Measurements from ENCODE around the gene ATG7. TPM values are rescaled to one million over a fixed set of nuclear protein-coding genes. Genes with fewer than 3 reads are reported as not detected.

Gene ATG7
- total RNA-seq, 1 experiment from 2014 or later: 29.3 TPM

DNA sequence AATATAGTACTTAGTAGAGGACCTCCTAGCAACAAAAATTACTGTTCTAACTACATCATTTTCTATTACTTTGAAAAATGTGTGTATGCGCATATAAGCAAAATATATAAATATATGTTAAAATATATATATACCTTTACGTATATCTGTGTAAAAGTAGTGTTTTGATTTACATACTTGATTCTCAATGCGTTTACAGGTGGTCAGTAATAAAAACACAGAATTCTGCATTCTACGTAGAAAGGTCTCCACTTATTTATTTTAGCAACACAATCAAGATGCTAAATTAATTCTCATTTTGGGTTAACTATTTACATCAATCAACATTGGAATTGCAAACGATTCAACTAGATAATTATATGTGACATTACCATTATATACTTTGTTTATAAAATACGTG, 158.0 kb downstream of the ATG7 start:
- Histone ChIP-seq H3K36me3 (ENCODE audit: control insufficient read depth in 1 of 2, insufficient read depth in 2 of 2, low read length in 2 of 2) (no peaks in the 10 kb centered on the region), H3K4me2 (ENCODE audit: low read length) (no peak overlapping the region), H3K4me1 (ENCODE audit: control insufficient read depth in 1 of 2, insufficient read depth in 2 of 2, low read length in 2 of 2) (no peaks in the 10 kb centered on the region), H4K20me1 (ENCODE audit: insufficient read depth) (no peaks in the 10 kb centered on the region; the same call in 1 of the 2 replicates), H2AFZ (ENCODE audit: low read depth, low read length, poor library complexity, severe bottlenecking) (no peak overlapping the region), H3K4me3 (replicated peaks in 1 of 2; ENCODE audit: low read depth in 1 of 2, low read length in 2 of 2) (no peak overlapping the region), H3K9me2 (ENCODE audit: insufficient read depth) (no peaks in the 10 kb centered on the region), H3K27ac (ENCODE audit: low read depth, low read length) (no peak overlapping the region), H3K79me2 (ENCODE audit: insufficient read depth, low read length) (no peaks in the 10 kb centered on the region), H3K9me3 (ENCODE audit: control insufficient read depth in 1 of 2, insufficient read depth in 1 of 2, low read depth in 1 of 2, low read length in 2 of 2) (no peaks in the 10 kb centered on the region), H3K27me3 (ENCODE audit: insufficient read depth, low read length) (no peaks in the 10 kb centered on the region), H3K9ac (ENCODE audit: low read length) (no peak overlapping the region)
- ATAC-seq (no peak), DNase-seq (ENCODE audit: low read depth, low spot score) (no peak)
- intact Hi-C loops (cut with micrococcal nuclease): no loop called here
- CTCF ChIA-PET: no interaction called here
- TF ChIP-seq JUND (IDR thresholded peaks at IDR 0.05): no peak
- TF ChIP-seq EGR1 (IDR thresholded peaks at IDR 0.05; ENCODE audit: low read depth): no peak
- TF ChIP-seq SIN3A (IDR thresholded peaks at IDR 0.05; ENCODE audit: low read depth): no peak
- TF ChIP-seq SP1 (IDR thresholded peaks at IDR 0.05; ENCODE audit: low read depth): no peak
- no peak for TF ChIP-seq ZFX (IDR thresholded peaks at IDR 0.05)
- no TSS peak for BruUV-seq (replicated peaks)
- POLR2A ChIA-PET: no interaction called here
- RAD21 ChIA-PET (ENCODE audit: low non-redundant PET in 1 of 2, low total read pairs in 2 of 2, uncharacterized antibody in 2 of 2, unreplicated experiment in 2 of 2): no interaction called here

DNA sequence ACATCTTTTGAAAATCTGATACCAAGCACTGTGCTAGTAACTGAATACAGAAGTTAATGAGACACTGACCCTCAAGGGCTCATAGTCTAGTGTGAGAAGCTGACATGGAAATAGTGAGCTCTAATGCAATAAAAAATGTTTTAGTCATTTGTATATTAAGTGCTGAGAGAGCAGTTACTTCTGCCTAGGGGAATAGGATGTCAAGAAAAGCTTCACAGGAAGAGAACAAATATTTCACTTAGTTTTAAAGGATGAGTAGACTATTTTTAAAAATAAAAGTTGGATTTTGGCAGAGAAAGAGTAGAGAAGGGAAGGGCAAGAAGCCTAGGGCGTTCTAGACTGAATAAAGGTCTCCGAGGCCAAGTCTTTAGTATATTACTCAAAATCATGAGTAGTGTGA, 158.4 kb downstream of the ATG7 start:
- ChIA-PET POLR2A (no interaction called here), CTCF (no interaction called here), RAD21 (ENCODE audit: low non-redundant PET in 1 of 2, low total read pairs in 2 of 2, uncharacterized antibody in 2 of 2, unreplicated experiment in 2 of 2) (no interaction called here)
- no peak for ATAC-seq
- Histone ChIP-seq H3K9me2 (ENCODE audit: insufficient read depth) (no peaks in the 10 kb centered on the region), H3K27me3 (ENCODE audit: insufficient read depth, low read length) (no peaks in the 10 kb centered on the region), H3K9me3 (ENCODE audit: control insufficient read depth in 1 of 2, insufficient read depth in 1 of 2, low read depth in 1 of 2, low read length in 2 of 2) (no peaks in the 10 kb centered on the region), H2AFZ (ENCODE audit: low read depth, low read length, poor library complexity, severe bottlenecking) (no peak overlapping the region), H3K36me3 (ENCODE audit: control insufficient read depth in 1 of 2, insufficient read depth in 2 of 2, low read length in 2 of 2) (no peaks in the 10 kb centered on the region), H3K9ac (ENCODE audit: low read length) (no peak overlapping the region), H3K4me2 (ENCODE audit: low read length) (no peak overlapping the region), H3K4me3 (replicated peaks in 1 of 2; ENCODE audit: low read depth in 1 of 2, low read length in 2 of 2) (no peak overlapping the region), H4K20me1 (ENCODE audit: insufficient read depth) (no peaks in the 10 kb centered on the region; the same call in 1 of the 2 replicates), H3K79me2 (ENCODE audit: insufficient read depth, low read length) (no peaks in the 10 kb centered on the region), H3K4me1 (ENCODE audit: control insufficient read depth in 1 of 2, insufficient read depth in 2 of 2, low read length in 2 of 2) (no peaks in the 10 kb centered on the region), H3K27ac (ENCODE audit: low read depth, low read length) (no peak overlapping the region)
- no TSS peak for BruUV-seq (replicated peaks)
- no peak for DNase-seq (ENCODE audit: low read depth, low spot score)
- intact Hi-C loops (cut with micrococcal nuclease): no loop called here
- TF ChIP-seq TCF7L2 (IDR thresholded peaks at IDR 0.05; ENCODE audit: borderline replicate concordance, extremely low read depth, insufficient read depth, insufficient read length) (no peak), EZH2phosphoT487 (IDR thresholded peaks at IDR 0.05; ENCODE audit: borderline replicate concordance) (no peak), FOSL1 (IDR thresholded peaks at IDR 0.05; ENCODE audit: low read depth) (no peak), ELF1 (IDR thresholded peaks at IDR 0.05; ENCODE audit: borderline replicate concordance, low read depth) (no peak), CEBPB (IDR thresholded peaks at IDR 0.05; ENCODE audit: low read depth) (no peak), SIN3A (IDR thresholded peaks at IDR 0.05; ENCODE audit: low read depth) (no peak), EGR1 (IDR thresholded peaks at IDR 0.05; ENCODE audit: low read depth) (no peak), SP1 (IDR thresholded peaks at IDR 0.05; ENCODE audit: low read depth) (no peak)
- TF ChIP-seq, protein P1, sequence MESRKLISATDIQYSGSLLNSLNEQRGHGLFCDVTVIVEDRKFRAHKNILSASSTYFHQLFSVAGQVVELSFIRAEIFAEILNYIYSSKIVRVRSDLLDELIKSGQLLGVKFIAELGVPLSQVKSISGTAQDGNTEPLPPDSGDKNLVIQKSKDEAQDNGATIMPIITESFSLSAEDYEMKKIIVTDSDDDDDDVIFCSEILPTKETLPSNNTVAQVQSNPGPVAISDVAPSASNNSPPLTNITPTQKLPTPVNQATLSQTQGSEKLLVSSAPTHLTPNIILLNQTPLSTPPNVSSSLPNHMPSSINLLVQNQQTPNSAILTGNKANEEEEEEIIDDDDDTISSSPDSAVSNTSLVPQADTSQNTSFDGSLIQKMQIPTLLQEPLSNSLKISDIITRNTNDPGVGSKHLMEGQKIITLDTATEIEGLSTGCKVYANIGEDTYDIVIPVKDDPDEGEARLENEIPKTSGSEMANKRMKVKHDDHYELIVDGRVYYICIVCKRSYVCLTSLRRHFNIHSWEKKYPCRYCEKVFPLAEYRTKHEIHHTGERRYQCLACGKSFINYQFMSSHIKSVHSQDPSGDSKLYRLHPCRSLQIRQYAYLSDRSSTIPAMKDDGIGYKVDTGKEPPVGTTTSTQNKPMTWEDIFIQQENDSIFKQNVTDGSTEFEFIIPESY (IDR thresholded peaks at IDR 0.05; ENCODE audit: extremely low read depth, insufficient replicate concordance, low read length): no peak
- TF ChIP-seq, protein P2, sequence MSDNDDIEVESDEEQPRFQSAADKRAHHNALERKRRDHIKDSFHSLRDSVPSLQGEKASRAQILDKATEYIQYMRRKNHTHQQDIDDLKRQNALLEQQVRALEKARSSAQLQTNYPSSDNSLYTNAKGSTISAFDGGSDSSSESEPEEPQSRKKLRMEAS (IDR thresholded peaks at IDR 0.05): no peak
- TF ChIP-seq, protein P3, sequence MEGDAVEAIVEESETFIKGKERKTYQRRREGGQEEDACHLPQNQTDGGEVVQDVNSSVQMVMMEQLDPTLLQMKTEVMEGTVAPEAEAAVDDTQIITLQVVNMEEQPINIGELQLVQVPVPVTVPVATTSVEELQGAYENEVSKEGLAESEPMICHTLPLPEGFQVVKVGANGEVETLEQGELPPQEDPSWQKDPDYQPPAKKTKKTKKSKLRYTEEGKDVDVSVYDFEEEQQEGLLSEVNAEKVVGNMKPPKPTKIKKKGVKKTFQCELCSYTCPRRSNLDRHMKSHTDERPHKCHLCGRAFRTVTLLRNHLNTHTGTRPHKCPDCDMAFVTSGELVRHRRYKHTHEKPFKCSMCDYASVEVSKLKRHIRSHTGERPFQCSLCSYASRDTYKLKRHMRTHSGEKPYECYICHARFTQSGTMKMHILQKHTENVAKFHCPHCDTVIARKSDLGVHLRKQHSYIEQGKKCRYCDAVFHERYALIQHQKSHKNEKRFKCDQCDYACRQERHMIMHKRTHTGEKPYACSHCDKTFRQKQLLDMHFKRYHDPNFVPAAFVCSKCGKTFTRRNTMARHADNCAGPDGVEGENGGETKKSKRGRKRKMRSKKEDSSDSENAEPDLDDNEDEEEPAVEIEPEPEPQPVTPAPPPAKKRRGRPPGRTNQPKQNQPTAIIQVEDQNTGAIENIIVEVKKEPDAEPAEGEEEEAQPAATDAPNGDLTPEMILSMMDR (IDR thresholded peaks at IDR 0.05 in 2 of 3, conservative IDR thresholded peaks at IDR 0.05 in 1 of 3; ENCODE audit: borderline replicate concordance in 1 of 3, insufficient read depth in 1 of 3, low read depth in 2 of 3, low read length in 2 of 3): no peak
- TF ChIP-seq, protein P4, sequence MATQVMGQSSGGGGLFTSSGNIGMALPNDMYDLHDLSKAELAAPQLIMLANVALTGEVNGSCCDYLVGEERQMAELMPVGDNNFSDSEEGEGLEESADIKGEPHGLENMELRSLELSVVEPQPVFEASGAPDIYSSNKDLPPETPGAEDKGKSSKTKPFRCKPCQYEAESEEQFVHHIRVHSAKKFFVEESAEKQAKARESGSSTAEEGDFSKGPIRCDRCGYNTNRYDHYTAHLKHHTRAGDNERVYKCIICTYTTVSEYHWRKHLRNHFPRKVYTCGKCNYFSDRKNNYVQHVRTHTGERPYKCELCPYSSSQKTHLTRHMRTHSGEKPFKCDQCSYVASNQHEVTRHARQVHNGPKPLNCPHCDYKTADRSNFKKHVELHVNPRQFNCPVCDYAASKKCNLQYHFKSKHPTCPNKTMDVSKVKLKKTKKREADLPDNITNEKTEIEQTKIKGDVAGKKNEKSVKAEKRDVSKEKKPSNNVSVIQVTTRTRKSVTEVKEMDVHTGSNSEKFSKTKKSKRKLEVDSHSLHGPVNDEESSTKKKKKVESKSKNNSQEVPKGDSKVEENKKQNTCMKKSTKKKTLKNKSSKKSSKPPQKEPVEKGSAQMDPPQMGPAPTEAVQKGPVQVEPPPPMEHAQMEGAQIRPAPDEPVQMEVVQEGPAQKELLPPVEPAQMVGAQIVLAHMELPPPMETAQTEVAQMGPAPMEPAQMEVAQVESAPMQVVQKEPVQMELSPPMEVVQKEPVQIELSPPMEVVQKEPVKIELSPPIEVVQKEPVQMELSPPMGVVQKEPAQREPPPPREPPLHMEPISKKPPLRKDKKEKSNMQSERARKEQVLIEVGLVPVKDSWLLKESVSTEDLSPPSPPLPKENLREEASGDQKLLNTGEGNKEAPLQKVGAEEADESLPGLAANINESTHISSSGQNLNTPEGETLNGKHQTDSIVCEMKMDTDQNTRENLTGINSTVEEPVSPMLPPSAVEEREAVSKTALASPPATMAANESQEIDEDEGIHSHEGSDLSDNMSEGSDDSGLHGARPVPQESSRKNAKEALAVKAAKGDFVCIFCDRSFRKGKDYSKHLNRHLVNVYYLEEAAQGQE (IDR thresholded peaks at IDR 0.05; ENCODE audit: low read depth): no peak

All from HCT116 (cell line).